Body of pancreas (tissue), 4 donors: ENCODE measurements around the gene TENT4A.

Experiments used
- POLR2A ChIP-seq, 3 donors: fragments of 450-650 bp; IDR thresholded peaks; one replicate each; pipeline ENCODE4 v1.6.1; 2016; ENCODE audit warnings: antibody characterized with exemption in 3 of 3, mild to moderate bottlenecking in 2 of 3
- TF ChIP-seq, protein P1 (sequence below), 7 experiments: fragments of 450-650 bp in 4 of 7; fragments of 200-600 bp in 3 of 7; sonication (generic) in 3 of 7; IDR thresholded peaks; one replicate each; pipeline ENCODE4 v1.5.1; 2016 to 2019; ENCODE audit warnings: antibody characterized with exemption in 7 of 7

DNA sequence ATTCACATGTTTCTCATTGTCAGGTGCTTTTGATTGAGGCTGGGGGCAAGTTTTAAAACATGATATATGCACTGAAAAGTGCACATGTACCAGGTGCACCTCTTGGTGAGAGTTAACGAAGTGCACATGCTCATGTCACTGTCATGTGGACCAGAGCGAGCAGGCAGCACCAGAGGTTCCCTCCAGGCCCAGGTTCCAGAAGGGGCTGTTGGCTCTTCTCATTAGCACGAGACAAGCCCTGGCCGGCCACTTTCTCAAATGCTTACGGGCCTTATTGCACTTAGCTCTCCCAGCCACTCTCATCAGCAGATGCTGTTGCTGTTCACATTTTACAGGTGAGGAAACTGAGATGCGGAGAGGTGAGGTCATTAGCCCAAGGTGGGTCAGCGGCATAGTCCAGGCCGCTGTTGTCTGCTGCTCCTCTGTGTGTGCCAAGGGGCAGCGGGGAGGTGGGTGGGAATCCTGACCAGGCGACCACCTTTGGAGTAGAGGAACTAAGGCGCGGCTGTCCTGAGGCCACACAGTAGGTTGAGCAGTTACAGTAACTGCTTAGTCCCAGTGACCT is 27.4 kb downstream of the TENT4A start:
- TF ChIP-seq, protein P1, sequence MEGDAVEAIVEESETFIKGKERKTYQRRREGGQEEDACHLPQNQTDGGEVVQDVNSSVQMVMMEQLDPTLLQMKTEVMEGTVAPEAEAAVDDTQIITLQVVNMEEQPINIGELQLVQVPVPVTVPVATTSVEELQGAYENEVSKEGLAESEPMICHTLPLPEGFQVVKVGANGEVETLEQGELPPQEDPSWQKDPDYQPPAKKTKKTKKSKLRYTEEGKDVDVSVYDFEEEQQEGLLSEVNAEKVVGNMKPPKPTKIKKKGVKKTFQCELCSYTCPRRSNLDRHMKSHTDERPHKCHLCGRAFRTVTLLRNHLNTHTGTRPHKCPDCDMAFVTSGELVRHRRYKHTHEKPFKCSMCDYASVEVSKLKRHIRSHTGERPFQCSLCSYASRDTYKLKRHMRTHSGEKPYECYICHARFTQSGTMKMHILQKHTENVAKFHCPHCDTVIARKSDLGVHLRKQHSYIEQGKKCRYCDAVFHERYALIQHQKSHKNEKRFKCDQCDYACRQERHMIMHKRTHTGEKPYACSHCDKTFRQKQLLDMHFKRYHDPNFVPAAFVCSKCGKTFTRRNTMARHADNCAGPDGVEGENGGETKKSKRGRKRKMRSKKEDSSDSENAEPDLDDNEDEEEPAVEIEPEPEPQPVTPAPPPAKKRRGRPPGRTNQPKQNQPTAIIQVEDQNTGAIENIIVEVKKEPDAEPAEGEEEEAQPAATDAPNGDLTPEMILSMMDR (IDR thresholded peaks at IDR 0.05) = no peak
- TF ChIP-seq POLR2A (IDR thresholded peaks at IDR 0.05) = no peak
